Measurements from ENCODE around the gene MAP1A.
"Not testable (repeated sequence)": the region's sequence is repeated elsewhere in the genome, so short reads cannot be mapped to it uniquely, and the experiment has no call there.

MAP1A gene

DNA sequence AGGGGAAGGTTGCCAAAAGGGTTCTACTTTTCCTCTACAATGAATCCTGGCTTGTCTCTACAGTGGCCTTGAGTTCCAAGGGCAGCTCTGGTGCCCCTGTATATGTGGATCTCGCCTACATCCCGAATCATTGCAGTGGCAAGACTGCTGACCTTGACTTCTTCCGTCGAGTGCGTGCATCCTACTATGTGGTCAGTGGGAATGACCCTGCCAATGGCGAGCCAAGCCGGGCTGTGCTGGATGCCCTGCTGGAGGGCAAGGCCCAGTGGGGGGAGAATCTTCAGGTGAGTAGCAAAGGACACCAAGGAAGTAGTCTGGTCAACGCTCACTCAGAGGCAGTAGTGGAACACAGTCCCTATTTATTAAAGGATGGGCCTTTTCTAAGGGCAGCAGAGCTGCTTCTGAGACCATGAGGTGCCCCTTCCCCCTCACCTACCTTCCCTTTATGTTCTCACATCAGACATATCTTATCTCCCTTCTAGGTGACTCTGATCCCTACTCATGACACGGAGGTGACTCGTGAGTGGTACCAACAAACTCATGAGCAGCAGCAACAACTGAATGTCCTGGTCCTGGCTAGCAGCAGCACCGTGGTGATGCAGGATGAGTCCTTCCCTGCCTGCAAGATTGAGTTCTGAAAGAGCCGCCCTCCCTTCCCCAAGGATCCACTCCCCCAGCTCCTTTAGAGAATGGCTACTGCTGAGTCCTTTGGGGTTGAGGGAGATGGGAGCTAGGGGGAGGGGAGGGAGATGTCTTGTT lies 12.4 kb downstream of the MAP1A start:
- DNase-seq (ENCODE audit: low spot score): no peak

DNA sequence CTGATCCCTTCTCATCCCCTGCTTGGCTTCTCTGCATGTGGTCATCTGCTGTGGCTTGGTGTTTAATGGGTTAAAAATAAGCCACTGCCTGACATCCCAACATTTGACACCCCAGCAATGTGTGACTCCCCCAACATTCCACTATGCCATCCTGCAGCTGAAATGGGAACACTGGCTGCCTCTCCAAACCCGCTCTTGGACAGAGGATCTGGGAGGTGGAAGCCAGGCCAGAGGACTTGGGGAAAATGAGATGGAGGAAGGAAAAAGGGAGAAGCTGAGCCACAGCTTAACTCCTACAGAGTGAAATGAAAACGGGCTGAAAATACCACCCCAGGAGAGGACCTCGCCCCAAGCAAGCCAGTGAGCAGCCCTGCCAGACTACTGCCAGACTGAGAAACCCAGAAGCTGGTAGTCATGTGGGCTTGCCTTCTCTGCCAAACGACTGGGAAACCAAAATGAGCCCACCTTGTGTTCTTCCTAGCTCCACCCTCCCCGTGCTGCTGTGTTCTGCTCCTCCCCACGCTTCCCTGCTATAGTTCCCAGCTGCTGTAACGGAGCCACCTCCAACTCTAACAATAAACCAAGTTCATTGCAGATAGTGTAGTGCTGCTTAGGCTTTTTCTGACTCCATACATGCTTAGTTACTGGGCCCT lies 13.7 kb downstream of the MAP1A start:
- no peak for DNase-seq (ENCODE audit: low spot score)

DNA sequence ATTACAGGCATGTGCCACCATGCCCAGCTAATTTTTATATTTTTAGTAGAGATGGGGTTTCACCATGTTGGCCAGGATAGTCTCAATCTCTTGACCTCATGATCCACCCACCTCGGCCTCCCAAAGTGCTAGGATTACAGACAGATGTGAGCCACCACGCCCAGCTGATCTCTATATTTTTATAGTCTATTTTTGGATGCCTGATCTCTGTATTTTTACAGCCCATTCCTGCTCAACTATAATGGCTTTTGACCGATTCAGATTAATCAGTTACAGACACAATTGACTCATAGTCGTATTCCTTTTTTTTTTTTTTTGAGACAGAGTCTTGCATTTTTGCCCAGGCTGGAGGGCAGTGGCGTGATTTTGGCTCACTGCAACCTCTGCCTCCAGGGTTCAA lies 15.4 kb downstream of the MAP1A start:
- DNase-seq (ENCODE audit: low spot score): not testable (repeated sequence)

DNA sequence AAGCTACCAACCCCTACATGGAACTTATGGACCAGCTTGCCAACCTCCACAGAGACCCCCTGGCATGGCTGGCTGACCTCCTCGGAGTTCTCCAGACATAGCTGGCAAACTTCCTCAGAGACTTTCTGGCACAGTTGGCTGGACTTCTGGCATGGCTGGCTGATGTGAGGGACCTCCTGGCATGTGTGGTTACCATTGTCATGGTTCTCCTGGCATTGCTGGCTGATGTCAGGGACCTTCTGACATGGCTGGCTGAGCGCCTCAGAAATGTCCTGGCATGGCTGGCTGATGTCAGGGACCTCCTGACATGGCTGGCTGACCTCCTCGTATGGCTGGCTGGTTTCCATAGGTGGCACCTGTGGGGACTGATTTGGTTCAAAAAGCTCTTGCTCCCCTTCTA lies 17.5 kb downstream of the MAP1A start:
- no peak for DNase-seq (ENCODE audit: low spot score)

DNA sequence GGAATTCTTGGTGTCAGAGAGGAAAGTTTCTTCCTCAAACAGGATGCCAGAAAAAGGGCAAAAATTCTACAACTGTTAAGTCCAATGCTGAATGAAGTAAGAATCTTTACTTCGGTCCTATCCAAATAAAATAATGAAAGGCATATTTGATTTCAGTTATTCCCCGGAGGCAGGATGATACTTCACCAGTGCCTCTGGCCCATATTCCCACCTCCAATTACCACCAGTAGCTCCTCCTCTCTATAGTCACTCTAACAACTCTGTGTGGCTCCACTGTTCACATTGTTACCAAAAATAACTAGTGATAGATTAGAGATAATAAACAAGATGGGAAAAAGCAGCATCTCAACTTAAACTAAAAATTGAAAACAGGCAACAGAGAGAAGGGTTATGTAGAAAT lies 20.7 kb downstream of the MAP1A start:
- no peak for DNase-seq (ENCODE audit: low spot score)

DNA sequence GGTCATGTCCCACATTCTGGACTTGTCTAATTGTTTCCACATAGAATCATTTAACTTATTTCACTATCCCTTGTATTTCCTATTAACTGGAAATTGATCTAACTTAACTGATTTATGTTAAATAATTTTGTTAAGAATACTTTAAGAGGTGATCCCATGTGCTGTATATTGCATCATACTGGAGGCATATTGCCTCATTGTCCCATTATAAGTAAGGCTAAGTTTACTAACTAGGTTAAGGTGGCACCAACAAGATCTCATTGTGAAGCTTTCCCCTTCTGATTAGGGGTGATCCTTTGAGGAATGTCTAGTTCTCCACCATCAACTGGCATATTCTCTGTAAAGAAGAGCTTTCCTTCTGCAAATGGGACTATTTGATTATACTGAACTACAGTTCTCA lies 24.4 kb downstream of the MAP1A start:
- no peak for DNase-seq (ENCODE audit: low spot score)

DNA sequence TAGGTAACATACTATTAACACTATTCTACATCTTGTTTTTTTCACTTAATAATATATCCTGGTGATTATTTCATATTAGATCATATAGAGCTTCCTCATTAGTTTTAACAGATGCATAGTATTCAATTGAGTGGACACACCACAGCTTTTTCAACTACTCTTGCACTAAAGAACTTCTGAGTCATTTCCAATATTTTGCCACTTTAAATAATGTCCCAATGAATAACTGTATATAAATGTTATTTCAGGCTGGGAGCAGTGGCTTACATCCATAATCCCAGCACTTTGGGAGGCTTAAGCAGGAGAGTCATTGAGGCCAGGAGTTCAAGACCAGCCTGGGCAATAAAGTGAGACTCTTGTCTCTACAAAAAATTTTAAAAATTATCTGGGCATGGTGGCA lies 26.9 kb downstream of the MAP1A start:
- no peak for DNase-seq (ENCODE audit: low spot score)

DNA sequence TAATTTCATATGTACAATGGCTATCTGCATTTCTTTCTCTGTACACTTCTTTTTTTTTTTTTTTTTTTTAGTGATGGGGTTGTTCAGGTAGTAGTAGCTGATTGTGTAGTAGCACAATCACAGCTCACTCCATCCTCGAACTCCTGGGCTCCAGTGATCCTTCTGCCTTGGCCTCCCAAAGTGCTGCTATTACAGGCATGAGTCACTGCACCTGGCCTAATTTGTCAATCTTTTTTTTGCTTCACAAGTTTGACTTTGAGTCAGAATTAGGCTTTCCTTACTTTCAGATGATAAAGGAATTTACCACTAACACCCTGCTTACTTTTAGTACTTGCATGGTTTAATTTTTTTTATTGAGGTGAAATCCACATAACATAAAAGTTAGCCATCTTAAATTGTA lies 28.0 kb downstream of the MAP1A start:
- no peak for DNase-seq (ENCODE audit: low spot score)

DNA sequence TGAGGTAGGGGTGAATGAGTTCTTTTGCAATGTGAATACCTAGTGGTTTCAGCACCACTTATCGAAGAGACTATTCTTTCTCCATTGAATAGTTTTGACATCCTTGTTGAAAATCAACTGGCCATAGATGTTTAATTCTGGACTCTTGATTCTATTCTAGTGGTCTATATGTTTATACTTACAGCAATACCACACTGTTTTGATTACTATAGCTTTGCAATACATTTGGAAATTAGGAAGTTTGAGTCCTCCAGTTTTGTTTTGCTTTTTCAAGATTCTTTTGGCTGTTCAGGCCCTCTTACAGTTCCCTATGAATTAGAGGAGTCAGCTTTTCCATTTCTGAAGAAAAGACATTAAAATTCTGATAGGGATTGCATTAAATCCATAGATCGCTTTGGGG lies 30.1 kb downstream of the MAP1A start:
- DNase-seq (ENCODE audit: low spot score): no peak

DNA sequence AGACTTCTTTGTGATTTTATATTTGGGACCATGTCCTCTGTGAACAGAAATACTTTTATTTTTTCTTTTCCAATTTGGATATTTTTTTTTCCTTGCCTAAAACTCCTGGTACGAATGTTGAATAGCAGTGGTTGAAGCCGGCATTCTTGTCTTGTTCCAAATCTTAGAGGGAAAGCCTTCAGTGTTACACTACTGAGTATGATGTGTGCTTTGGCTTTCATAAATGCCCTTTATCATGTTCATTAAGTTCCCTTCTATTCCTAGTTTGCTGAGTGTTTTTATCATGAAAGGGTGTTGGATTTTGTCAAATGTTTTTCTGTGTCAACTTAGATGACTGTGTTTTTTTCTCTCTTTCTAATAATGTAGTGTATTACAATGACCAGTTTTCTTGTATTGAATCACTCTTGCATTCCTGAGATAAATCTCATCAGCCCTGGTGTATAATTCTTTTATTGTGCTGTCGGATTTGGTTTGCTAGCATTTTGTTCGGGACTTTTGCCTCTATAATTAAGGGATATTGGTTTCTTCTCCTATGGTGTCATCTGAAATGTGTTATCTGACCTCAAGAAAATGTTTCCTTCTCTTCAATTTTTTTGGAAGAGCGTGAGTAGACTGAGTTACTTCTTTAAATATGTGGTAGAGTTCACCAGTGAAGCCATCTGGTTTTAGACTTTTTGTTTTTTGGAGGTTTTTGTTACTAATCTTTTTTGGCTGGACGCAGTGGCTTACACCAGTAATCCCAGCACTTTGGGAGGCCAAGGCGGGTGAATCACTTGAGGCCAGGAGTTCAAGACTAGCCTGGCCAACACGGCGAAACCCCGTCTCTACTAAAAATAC lies 33.3 kb downstream of the MAP1A start:
- no peak for DNase-seq (ENCODE audit: low spot score)

DNA sequence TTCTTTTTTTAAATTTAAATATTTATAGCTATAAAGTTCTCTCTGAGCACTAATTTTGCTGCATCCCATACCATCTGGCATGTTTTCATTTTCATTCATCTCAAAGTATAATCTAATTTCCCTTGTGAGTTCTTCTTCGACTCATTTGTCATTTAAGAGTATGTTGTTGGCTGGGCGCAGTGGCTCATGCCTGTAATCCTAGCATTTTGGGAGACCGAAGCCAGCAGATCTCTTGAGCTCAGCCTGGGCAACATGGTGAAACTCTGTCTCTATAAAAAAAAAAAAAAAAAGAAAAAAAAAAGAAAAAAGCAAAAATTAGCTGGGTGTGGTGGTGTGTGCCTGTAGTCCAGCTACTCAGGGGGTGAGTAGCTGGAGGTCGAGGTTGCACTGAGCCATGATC lies 34.8 kb downstream of the MAP1A start:
- no peak for DNase-seq (ENCODE audit: low spot score)

DNA sequence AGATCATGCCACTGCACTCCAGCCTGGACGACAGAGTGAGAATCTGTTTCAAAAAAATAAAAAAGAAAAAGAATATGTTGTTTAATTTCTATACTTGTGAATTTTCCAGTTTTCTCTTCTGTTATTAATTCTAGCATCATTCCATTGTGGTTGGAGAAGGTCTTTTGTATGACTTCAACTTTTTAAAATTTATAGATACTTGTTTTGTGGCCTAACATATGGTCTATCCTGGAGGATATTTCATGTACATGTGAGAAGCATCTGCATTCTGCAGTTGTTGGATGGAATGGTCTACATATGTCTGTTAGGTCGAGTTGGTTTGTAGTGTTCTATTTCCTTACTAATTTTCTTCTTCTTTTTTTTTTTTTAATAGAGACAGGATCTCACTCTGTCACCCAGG lies 35.6 kb downstream of the MAP1A start:
- DNase-seq (ENCODE audit: low spot score): no peak

DNA sequence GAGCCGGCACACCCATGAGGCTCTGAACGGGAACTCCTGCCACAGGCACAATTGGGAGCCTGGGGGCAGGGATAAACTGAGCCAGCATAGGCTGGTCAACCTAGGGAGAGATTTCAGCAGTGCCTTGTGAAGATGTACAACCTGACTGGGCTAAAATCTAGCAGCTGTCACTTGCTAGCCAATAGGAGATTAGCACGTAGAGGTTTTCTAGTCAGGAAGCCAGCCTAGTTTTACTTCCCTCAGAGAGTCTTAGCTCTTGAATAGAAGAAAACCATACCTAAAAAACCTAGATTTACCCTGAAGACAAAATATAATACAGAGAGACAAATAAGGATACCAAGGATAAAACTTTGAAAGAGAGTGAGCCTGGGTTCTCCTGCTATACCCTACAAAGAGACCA lies 45.3 kb downstream of the MAP1A start:
- not testable (repeated sequence) for DNase-seq (ENCODE audit: low spot score)

DNA sequence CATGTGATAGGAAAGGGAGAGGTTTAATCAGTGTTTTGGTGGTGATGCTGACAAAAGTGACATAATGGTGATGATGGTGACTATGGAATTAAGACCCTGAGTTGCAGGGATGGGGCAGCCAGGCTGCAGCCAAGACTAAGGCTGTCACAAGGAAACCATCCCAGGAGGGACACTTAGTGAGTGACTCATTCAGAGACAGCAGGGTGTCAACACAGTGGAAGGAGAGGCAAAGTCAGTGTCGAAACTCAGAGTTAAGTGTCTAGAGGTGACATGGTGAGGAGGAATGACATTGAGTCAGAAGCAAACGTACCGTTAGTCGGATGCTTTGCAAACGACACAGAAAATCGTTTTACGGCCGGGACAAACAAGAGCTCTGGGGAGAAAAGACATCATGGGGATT lies 46.4 kb downstream of the MAP1A start:
- not testable (repeated sequence) for DNase-seq (ENCODE audit: low spot score)

DNA sequence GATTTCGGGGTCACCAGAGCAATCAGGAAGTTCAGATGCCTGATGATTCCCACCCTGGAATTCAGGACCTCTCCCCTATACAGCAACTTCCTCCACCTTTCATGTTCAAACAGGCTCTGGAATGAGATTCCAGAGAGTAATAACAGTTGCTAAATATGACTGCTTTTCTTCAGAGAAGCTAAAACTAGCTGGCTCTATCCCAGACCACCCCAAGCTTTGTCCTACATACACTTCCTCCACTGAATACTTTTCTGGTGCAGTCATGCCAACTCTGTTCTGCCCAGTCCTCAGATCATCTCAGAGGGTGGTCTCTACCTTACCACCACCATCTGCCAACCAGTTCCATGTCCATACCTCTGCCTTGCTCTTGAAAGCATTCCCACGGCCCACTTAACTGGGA lies 49.2 kb downstream of the MAP1A start:
- not testable (repeated sequence) for DNase-seq (ENCODE audit: low spot score)

DNA sequence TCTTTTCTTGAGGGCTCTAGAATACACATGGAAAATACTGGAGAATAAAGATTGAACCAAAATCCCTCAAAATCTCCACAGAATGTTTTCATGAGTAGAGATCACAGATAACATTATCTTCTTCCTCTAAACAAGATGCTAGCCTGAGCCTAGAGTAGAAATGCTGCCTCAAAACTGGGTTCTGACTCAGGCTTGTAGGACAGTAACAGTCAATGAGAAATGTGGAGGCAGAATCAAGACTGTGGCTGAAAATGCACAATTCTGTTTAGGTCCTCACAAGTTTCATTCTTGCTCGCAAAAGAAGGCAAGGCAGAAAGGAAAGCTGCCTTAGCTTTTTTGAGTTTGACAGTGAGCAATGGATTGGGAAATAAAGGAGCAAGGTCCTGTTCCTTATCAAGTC lies 57.2 kb downstream of the MAP1A start:
- DNase-seq (ENCODE audit: low spot score): not testable (repeated sequence)

Data from cerebellar cortex (tissue), 1 donor.